HUES64 (cell line): ENCODE data around the gene SH3BP1. TPM values are rescaled to one million over a fixed set of nuclear protein-coding genes. Genes with fewer than 3 reads are reported as not detected.
A peak's percentile ranks its signal among the peaks of the same experiment; 100 is the strongest.
"Not testable (repeated sequence)": the region's sequence is repeated elsewhere in the genome, so short reads cannot be mapped to it uniquely, and the experiment has no call there.

Experiments used
- H3K27ac ChIP-seq: 2 replicates; pipeline ENCODE4 v1.7.0; 2013; ENCODE audit warnings: low read depth, low read length, inconsistent platforms
- H3K27me3 ChIP-seq: 2 replicates; pipeline ENCODE4 v1.6.1; 2013; ENCODE audit warnings: mild to moderate bottlenecking, low read length; ENCODE audit not compliant: insufficient read depth
- H3K36me3 ChIP-seq: 2 replicates; pipeline ENCODE4 v1.6.1; 2013; ENCODE audit warnings: mild to moderate bottlenecking, low read length; ENCODE audit not compliant: insufficient read depth
- H3K4me1 ChIP-seq: 2 replicates; pipeline ENCODE4 v1.6.1; 2013; ENCODE audit warnings: mild to moderate bottlenecking, low read length, moderate library complexity; ENCODE audit not compliant: insufficient read depth
- H3K4me3 ChIP-seq: 2 replicates; pipeline ENCODE4 v1.5.1; 2013; ENCODE audit warnings: mild to moderate bottlenecking, low read length, moderate library complexity
- H3K9ac ChIP-seq: 2 replicates; pipeline ENCODE4 v1.6.1; 2013; ENCODE audit warnings: mild to moderate bottlenecking, low read depth, low read length
- H3K9me3 ChIP-seq: 2 replicates; pipeline ENCODE4 v1.6.1; 2013; ENCODE audit warnings: low read depth, low read length; ENCODE audit not compliant: insufficient read depth
- WGBS: fragments of 150-250, 120-280 bp; methylation state at CpG from one replicate; pipeline ENCODE4 v1.1.7; 2013; ENCODE audit warnings: missing lambda C conversion rate; 5-methylcytosine and 5-hydroxymethylcytosine counted together
- polyA plus RNA-seq, 2 experiments: library from polyadenylated mRNA; stranded (reverse); fragments of 50-300 nt; gene quantifications; one replicate each; pipeline ENCODE4 v1.2.3, GENCODE V29; 2013

SH3BP1 gene, protein sequence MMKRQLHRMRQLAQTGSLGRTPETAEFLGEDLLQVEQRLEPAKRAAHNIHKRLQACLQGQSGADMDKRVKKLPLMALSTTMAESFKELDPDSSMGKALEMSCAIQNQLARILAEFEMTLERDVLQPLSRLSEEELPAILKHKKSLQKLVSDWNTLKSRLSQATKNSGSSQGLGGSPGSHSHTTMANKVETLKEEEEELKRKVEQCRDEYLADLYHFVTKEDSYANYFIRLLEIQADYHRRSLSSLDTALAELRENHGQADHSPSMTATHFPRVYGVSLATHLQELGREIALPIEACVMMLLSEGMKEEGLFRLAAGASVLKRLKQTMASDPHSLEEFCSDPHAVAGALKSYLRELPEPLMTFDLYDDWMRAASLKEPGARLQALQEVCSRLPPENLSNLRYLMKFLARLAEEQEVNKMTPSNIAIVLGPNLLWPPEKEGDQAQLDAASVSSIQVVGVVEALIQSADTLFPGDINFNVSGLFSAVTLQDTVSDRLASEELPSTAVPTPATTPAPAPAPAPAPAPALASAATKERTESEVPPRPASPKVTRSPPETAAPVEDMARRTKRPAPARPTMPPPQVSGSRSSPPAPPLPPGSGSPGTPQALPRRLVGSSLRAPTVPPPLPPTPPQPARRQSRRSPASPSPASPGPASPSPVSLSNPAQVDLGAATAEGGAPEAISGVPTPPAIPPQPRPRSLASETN
- 21.7 TPM for polyA plus RNA-seq (2013, experiment 1 of 2)
- polyA plus RNA-seq (2013, experiment 2 of 2) = 30.1 TPM

DNA sequence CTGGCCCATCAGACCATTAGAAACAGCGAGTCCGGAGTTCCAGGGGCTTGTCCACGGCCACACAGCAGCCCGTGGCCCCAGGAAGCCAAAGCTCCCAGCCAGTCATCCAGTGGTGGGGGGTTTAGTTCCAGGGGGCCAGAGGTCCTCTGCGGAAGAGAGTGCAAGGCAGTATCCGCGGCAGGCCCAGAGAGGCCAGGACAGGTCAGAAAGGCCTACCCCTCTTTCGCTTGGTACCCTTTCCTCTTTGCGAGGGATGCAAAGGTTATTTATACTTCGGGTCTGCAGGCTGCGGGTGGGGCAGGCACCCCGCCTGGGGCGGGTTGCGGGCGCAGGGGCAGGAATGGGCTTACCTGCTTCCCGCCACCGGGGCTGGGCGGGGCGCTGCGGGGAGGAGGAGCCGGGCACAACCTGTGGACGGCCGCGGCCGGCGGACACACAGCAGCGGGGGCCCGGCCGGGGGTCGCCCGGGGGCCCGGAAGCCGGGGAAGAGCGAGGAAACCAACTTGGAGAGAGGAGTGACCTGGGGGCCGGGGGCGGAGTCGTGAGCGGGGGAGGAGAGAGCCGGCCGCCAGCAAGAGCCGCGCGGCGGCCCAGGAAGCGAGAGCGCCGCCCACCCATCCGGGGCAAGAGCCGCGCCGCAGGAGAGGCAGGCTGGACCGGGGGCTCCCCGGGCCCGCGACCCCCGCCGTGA is at the start of gene SH3BP1:
SH3BP1 (plus strand) TSS at position 600 of the 691 bp plus-strand sequence. CDS start 119 bp downstream, outside the sequence.
- H3K9me3 ChIP-seq = no peaks in the 10 kb centered on the region
- H3K27me3 ChIP-seq = no peaks in the 10 kb centered on the region
- peak within 1 kb of the TSS; percentile 71; the same call in 1 of the 2 replicates for H3K27ac ChIP-seq
- peaks cover 22% of the 10 kb centered on the region for H3K36me3 ChIP-seq
- H3K4me3 ChIP-seq = peak within 1 kb of the TSS; percentile 64
- WGBS = 5% methylated on average over 57 of the region's 57 CpGs
- peak within 1 kb of the TSS; percentile 42 for H3K9ac ChIP-seq
- H3K4me1 ChIP-seq = peaks cover 28% of the 10 kb centered on the region

DNA sequence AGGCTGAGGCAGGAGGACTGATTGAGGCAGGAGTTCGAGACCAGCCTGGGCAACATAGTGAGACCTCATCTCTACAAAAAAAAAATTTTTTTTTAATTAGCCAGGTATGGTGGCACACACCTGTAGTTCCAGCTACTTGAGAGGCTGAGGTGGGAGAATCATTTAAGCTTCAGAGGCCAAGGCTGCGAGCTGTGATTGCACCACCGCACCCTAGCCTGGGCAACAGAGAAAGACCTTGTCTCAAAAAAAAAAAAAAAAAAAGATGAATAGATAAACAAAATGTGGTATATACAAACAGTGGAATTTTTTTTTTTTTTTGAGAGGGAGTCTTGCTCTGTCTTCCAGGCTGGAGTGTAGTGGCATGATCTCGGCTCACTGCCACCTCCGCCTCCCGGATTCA is 48.4 kb upstream of the SH3BP1 start:
- not testable (repeated sequence) for H3K9me3 ChIP-seq, H3K27ac ChIP-seq, H3K36me3 ChIP-seq, H3K27me3 ChIP-seq, H3K4me3 ChIP-seq, H3K4me1 ChIP-seq, H3K9ac ChIP-seq
- over 99% methylated on average over 6 of the region's 6 CpGs for WGBS

DNA sequence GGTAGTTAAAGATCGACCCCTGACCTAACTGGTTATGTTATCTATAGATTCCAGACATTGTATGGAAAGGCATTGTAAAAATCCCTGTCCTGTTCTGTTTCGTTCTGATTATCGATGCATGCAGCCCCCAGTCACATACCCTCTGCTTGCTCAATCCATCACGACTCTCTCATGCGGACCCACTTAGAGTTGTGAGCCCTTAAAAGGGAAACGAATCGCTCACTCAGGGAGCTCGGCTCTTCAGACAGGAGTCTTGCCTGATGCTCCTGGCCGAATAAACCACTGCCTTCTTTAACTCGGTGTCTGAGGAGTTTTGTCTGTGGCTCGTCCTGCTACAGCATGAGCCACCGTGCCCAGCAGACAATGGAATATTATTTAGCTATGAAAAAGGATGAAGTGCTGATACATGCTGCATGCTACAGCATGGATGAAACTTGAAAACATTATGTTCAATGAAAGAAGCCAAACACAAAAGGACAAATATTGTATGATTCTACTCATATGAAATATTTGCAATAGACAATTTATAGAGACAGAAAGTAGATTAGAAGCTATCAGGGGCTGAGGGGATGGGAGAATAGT is 47.6 kb upstream of the SH3BP1 start:
- Histone ChIP-seq H3K27me3 (no peaks in the 10 kb centered on the region), H3K4me1 (no peaks in the 10 kb centered on the region), H3K36me3 (no peaks in the 10 kb centered on the region), H3K4me3 (no peak overlapping the region), H3K27ac (no peak overlapping the region), H3K9ac (no peak overlapping the region), H3K9me3 (no peaks in the 10 kb centered on the region)
- 88% methylated on average over 11 of the region's 12 CpGs for WGBS

DNA sequence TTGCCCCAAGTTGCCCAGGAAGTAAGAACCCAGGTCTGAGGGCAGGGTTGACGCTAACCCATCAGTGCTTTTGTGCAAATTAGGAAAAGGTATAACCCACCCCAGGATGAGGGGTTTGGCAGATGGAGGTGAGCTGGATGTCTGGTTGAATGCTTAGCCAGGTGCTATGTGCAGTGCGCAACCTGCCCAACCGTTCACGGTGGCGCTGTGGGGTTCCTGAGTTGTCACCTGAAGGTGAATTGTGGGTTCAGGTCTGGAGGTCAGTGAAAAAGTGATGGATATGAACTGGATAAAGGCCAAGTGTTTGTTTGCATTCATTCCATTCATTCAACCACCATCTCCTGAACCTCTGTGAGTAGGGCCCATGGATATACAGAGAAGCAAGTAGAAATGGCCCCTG is 45.2 kb upstream of the SH3BP1 start:
- Histone ChIP-seq H3K27me3 (no peaks in the 10 kb centered on the region), H3K9me3 (no peaks in the 10 kb centered on the region), H3K27ac (no peak overlapping the region), H3K36me3 (no peaks in the 10 kb centered on the region), H3K4me1 (no peaks in the 10 kb centered on the region), H3K9ac (no peak overlapping the region), H3K4me3 (no peak overlapping the region)
- 86% methylated on average over 5 of the region's 5 CpGs for WGBS

DNA sequence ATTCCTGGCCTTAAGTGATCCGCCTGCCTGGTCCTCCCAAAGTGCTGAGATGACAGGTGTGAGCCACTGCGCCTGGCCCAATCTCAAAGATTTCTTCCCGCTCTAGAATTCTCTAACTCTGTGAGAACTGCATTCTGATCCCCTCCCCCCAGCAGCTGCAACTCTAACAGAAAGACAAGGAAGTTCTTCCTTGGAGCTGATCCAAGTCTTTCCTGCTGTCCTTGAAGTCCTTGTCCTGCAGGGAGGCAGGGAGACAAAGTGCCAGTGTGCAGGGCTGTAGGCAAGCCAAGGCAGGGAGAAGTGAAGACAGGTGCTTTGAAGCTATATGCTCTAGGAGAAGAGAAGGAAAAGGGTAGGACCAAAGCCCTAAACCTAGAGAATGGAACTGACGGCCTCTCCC is 40.3 kb upstream of the SH3BP1 start:
- Histone ChIP-seq H3K27ac (no peak overlapping the region), H3K4me1 (peaks cover 10% of the 10 kb centered on the region), H3K9me3 (no peaks in the 10 kb centered on the region), H3K9ac (no peak overlapping the region), H3K27me3 (no peaks in the 10 kb centered on the region), H3K4me3 (no peak overlapping the region), H3K36me3 (no peaks in the 10 kb centered on the region)
- 91% methylated on average over 4 of the region's 4 CpGs for WGBS

DNA sequence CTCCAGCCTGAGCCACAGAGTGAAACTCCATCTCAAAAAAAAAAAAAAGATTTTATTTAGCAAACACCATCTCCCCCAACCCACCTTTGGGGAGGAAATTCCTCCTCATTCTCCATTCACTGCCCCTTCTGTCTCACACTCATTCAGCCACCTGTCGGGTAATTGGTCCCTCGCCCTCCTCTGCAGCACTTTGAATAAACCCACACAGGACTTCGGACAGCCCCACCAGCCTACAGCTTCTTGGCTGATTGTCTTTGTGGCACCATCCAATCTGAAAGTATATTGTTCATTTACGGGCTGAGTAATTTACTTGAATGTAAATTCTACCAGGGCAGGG is 38.3 kb upstream of the SH3BP1 start:
- H3K36me3 ChIP-seq = no peaks in the 10 kb centered on the region
- no peaks in the 10 kb centered on the region for H3K9me3 ChIP-seq
- peaks cover 10% of the 10 kb centered on the region for H3K4me1 ChIP-seq
- WGBS = 75% methylated on average over 4 of the region's 4 CpGs
- peak overlapping the region; percentile 19 for H3K4me3 ChIP-seq
- no peaks in the 10 kb centered on the region for H3K27me3 ChIP-seq
- peak overlapping the region; percentile 33; the same call in 1 of the 2 replicates for H3K27ac ChIP-seq
- H3K9ac ChIP-seq = peak overlapping the region; percentile 7; the same call in 1 of the 2 replicates

DNA sequence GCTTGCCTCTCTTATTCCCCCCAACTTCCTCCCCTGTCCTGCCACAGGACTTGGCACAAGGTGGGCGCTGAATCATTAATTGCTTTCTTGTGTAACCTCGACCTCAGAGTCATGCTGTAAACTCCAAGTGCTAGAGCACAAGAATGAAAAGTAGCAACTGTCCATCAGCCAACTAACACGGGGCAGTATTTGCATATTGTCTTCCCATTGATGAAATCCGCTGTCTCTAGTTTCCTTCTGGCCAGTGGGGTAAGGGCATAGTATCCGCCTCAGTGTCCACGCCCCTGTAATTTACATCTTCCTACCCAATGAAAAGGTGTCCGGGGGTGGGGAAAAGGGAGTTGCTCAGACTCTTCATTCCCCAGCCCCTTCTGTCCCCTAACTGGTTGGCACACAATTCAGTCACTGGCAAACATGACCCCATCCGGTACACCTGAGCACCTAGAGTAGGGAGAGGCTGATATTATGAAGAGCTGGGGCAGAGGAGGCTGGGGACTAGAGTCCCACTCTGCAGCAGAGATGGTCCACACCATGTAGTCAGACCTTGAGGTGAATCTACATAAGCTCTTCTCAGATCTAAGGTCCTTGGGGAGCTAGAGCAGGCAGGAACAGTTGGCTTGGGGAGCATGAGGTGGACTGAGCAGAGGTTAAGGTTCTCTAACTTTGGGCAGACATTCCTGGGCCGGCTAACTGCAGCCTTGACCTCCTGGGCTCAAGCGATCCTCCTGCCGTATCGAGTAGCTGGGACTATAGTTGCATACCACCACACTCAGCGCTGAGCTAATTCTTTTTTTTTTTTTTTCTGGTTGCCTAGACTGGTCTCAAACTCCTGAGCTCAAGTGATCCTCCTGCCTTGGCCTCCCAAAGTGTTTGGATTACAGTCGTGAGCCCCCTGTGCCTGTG is 37.7 kb upstream of the SH3BP1 start:
- Histone ChIP-seq H3K9ac (peak overlapping the region; percentile 7; the same call in 1 of the 2 replicates), H3K4me1 (peaks cover 10% of the 10 kb centered on the region), H3K27me3 (no peaks in the 10 kb centered on the region), H3K36me3 (no peaks in the 10 kb centered on the region), H3K27ac (peak overlapping the region; percentile 33; the same call in 1 of the 2 replicates), H3K9me3 (no peaks in the 10 kb centered on the region), H3K4me3 (peak overlapping the region; percentile 22)
- WGBS = 63% methylated on average over 13 of the region's 14 CpGs

DNA sequence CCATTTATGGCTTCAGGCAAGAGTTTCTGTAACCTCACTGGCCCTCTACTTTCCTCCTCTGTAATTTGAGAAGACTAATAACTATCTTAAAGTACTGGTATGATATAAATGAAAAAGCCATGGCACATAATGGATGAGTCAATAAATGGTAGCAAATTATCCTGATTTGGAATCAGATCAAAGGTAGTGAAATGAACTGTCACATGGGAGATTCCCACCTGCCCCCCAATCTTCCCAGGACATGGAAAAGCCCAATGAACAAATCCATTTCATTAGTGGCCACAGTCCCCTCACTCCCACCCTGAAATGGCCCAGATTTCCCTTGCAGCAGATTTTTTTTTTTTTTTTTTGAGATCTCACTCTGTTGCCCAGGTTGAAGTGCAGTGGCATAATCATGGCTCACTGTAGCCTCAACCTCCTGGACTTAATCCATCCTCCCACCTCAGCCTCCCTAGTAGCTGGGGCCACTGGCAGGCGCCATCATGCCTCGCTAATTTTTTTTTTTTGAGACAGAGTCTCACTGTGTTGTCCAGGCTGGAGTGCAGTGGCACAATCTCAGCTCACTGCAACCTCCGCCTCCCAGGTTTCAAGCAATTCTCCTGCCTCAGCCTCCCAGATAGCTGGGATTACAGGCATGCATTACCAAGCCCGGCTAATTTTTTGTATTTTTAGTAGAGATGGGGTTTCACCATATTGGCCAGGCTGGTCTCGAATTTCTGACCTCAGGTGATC is 36.8 kb upstream of the SH3BP1 start:
- H3K4me1 ChIP-seq = peaks cover 10% of the 10 kb centered on the region

DNA sequence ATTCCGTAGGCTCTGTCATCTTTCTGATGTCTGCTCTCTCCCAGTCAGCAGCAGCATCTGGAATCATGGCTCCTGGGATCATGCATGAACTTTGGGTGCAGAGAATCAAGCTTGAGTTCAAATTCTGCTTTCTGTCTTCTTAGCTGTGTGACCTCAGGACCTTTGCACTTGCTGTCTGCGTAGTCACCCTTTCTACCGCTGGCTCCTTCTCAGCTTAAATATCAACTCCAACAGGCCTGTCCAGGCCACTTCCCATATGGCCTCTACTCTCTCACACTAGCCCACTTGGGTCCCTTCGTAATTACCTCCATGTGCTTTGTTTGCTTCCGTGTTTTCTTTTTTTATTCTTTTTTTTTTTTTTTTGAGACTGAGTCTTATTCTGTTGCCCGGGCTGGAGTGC is 35.4 kb upstream of the SH3BP1 start:
- no peaks in the 10 kb centered on the region for H3K9me3 ChIP-seq
- no peak overlapping the region for H3K4me3 ChIP-seq
- no peak overlapping the region for H3K9ac ChIP-seq
- no peak overlapping the region for H3K27ac ChIP-seq
- H3K4me1 ChIP-seq = peaks cover 10% of the 10 kb centered on the region
- no peaks in the 10 kb centered on the region for H3K36me3 ChIP-seq
- H3K27me3 ChIP-seq = no peaks in the 10 kb centered on the region
- 90% methylated on average over 6 of the region's 6 CpGs for WGBS

More for the DNA sequence above, 36.8 kb upstream of the SH3BP1 start:
- not testable (repeated sequence) for H3K4me3 ChIP-seq, H3K36me3 ChIP-seq, H3K27ac ChIP-seq, H3K9me3 ChIP-seq, H3K9ac ChIP-seq, H3K27me3 ChIP-seq
- WGBS = 86% methylated on average over 5 of the region's 5 CpGs

DNA sequence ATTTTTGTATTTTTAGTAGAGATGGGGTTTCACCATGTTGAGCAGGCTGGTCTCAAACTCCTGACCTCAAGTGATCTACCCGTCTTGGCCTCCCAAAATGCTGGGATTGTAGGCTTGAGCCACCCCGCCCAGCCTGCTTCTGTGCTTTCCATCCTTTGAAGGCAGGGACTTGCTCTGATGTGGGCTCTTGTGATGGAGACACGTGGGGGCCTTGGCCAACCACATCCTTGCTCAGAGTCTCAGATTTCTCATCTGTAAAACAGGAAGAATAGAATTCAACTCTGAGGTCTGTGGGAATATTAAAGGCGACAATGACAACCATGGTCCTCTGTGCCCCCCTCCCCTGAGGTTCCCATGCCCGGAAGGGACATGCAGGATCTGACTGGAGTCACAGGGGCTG is 34.6 kb upstream of the SH3BP1 start:
- H3K27ac ChIP-seq = no peak overlapping the region
- no peaks in the 10 kb centered on the region for H3K9me3 ChIP-seq
- no peak overlapping the region for H3K9ac ChIP-seq
- 83% methylated on average over 4 of the region's 5 CpGs for WGBS
- H3K36me3 ChIP-seq = no peaks in the 10 kb centered on the region
- H3K4me3 ChIP-seq = no peak overlapping the region
- H3K27me3 ChIP-seq = no peaks in the 10 kb centered on the region
- peaks cover 10% of the 10 kb centered on the region for H3K4me1 ChIP-seq
